Mucosa of descending colon (tissue), 3 donors: ENCODE data around the gene FBXO10. TPM values are rescaled to one million over a fixed set of nuclear protein-coding genes. Genes with fewer than 3 reads are reported as not detected.

Experiments used
- ATAC-seq: fragments of 200-7000 bp; cut with Tn5 transposase; one replicate; pipeline ENCODE4 v1.9.1; 2020; ENCODE audit warnings: mild to moderate bottlenecking, moderate library complexity
- DNase-seq, 3 donors: peaks; one replicate each; pipeline ENCODE4 v3.0.0-alpha.2; 2020
- H3K36me3 ChIP-seq: fragments of 200-600 bp; one replicate; pipeline ENCODE4 v1.8.0; 2021; ENCODE audit warnings: low read depth, mild to moderate bottlenecking
- H3K4me1 ChIP-seq: fragments of 200-600 bp; one replicate; pipeline ENCODE4 v1.8.0; 2021; ENCODE audit warnings: low read depth, mild to moderate bottlenecking
- H3K4me3 ChIP-seq: fragments of 200-600 bp; one replicate; pipeline ENCODE4 v1.8.0; 2021; ENCODE audit warnings: mild to moderate bottlenecking
- H3K9me3 ChIP-seq: fragments of 200-600 bp; one replicate; pipeline ENCODE4 v1.8.0; 2021; ENCODE audit warnings: mild to moderate bottlenecking
- CTCF ChIP-seq: fragments of 200-600 bp; IDR thresholded peaks from one replicate; pipeline ENCODE4 v1.8.0; 2022; ENCODE audit warnings: antibody characterized with exemption, mild to moderate bottlenecking
- intact Hi-C, 2 donors: fragments of 100-400 bp; cut with DNase I in 1 of 2; cut with micrococcal nuclease in 1 of 2; formaldehyde crosslinking; loops; one replicate each; pipeline versions ENCODE4 v1.11.0 to v1.11.1; 2022; cut with DNase I, micrococcal nuclease
- total RNA-seq, 3 donors: library from RNA; stranded (reverse); fragmentation: NEBNext Ultra II Directional in 2 of 3; extraction: Animal tissue kit (Norgen Biotek cat#: 25700) in 2 of 3; gene quantifications; one replicate each; pipeline versions ENCODE4 v1.2.1 to v1.2.4, GENCODE V29; 2021 to 2023
- donor health status: DM: no; HTN: no; CAD: no; lungs with moderate emphysema.
- donor health status: DM: no; HTN: no; CAD: no.
- donor health status: DM: no; HTN: yes; CAD: no.

Gene FBXO10
- total RNA-seq, 3 donors from 2014 or later, result 3.4 to 15.9 (median 4.6) TPM

DNA sequence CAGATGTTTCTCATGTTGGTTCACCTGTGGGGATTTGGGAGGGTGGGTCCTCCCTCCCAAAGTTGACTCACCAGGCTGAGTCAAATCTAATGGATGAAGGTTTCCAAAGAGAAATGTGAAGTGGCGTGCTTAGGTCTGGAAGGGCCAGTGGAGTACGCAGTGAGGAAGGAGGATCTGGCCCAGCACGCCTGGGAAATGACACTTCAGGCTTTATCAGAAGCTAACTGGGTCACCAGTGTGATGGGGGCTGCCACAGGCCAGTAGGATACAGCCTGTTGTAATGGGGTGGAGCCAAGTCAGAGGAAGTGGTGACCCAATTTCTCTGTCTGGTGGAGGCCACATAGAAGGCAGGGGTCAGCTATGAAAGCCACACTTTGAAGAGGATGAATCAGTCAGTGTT is 72.4 kb downstream of the FBXO10 start:
- ATAC-seq (peak; percentile 58), DNase-seq (peak in 1 of 3 donors; percentile 14)
- no peak overlapping the region for H3K4me3 ChIP-seq
- TF ChIP-seq CTCF, result no peak
- peaks cover 5% of the 10 kb centered on the region for H3K36me3 ChIP-seq
- intact Hi-C loops, result no loop called here
- H3K4me1 ChIP-seq, result no peaks in the 10 kb centered on the region
- H3K9me3 ChIP-seq, result no peaks in the 10 kb centered on the region

- Histone ChIP-seq H3K4me3 (no peak overlapping the region), H3K4me1 (no peaks in the 10 kb centered on the region), H3K36me3 (peaks cover 5% of the 10 kb centered on the region), H3K9me3 (no peaks in the 10 kb centered on the region)
- intact Hi-C loops, result no loop called here
- no peak for TF ChIP-seq CTCF
- no peak for ATAC-seq
- DNase-seq, result no peak
Observed at GRCh38 chr9:37501957-37502596, 74.1 kb downstream of the FBXO10 start.

GRCh38 chr9:37499297-37499696 is 76.9 kb downstream of the FBXO10 start:
- DNase-seq (no peak), ATAC-seq (no peak)
- H3K9me3 ChIP-seq, result no peaks in the 10 kb centered on the region
- intact Hi-C loops, result no loop called here
- TF ChIP-seq CTCF, result no peak
- H3K36me3 ChIP-seq, result peaks cover 5% of the 10 kb centered on the region
- no peak overlapping the region for H3K4me3 ChIP-seq
- no peaks in the 10 kb centered on the region for H3K4me1 ChIP-seq

DNA sequence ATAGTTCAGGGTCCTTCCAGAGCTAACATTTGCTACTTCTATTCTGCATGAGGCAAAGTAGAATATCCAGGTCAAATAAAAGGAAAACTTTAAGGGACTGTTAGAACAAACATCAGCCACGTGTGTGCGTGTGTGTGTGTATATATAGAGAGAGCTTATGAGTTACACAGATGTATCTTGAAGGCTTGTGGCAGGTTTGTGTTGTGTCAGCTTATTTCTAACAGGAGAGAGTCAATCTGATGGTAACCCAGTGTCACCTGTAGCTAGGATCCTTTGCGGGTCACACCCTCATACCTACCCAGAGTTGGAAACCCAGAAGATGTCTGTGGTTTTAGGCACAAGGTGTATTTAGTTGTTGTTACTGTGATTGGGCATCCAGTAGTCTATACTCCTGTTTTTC is 77.7 kb downstream of the FBXO10 start:
- no peaks in the 10 kb centered on the region for H3K9me3 ChIP-seq
- no peak for DNase-seq
- no peaks in the 10 kb centered on the region for H3K4me1 ChIP-seq
- TF ChIP-seq CTCF, result no peak
- peaks cover 5% of the 10 kb centered on the region for H3K36me3 ChIP-seq
- no peak overlapping the region for H3K4me3 ChIP-seq
- no peak for ATAC-seq
- intact Hi-C loops, result no loop called here

GRCh38 chr9:37497320-37497719 is 78.9 kb downstream of the FBXO10 start:
- intact Hi-C loops, result no loop called here
- TF ChIP-seq CTCF, result no peak
- DNase-seq (no peak), ATAC-seq (no peak)
- Histone ChIP-seq H3K4me3 (no peak overlapping the region), H3K36me3 (peaks cover 10% of the 10 kb centered on the region), H3K9me3 (no peaks in the 10 kb centered on the region), H3K4me1 (no peaks in the 10 kb centered on the region)

- Histone ChIP-seq H3K9me3 (no peaks in the 10 kb centered on the region), H3K36me3 (peaks cover 10% of the 10 kb centered on the region), H3K4me1 (no peaks in the 10 kb centered on the region), H3K4me3 (no peak overlapping the region)
- no peak for ATAC-seq
- DNase-seq, result no peak
- TF ChIP-seq CTCF, result no peak
- intact Hi-C loops, result no loop called here
Observed at GRCh38 chr9:37496020-37496419, 80.2 kb downstream of the FBXO10 start.
